Right atrium auricular region (tissue), 2 donors: ENCODE results near the gene PIK3R1. TPM values are rescaled to one million over a fixed set of nuclear protein-coding genes. Genes with fewer than 3 reads are reported as not detected.

Experiments used
- DNase-seq: peaks from one replicate; pipeline ENCODE4 v3.0.0-alpha.2; 2019; ENCODE audit warnings: low spot score
- H3K27ac ChIP-seq, 2 donors: fragments of 200-600 bp; sonication (generic); 1 replicate in 1 of 2; 2 replicates in 1 of 2; pipeline ENCODE4 v1.5.1; 2016 to 2019
- H3K27me3 ChIP-seq, 2 donors: fragments of 200-600 bp; sonication (generic); one replicate each; pipeline versions ENCODE4 v1.5.1 to v1.6.0; 2017 to 2019
- H3K36me3 ChIP-seq: fragments of 200-600 bp; sonication (generic); one replicate; pipeline ENCODE4 v1.5.1; 2016
- H3K4me1 ChIP-seq, 2 donors: fragments of 200-600 bp; sonication (generic); one replicate each; pipeline versions ENCODE4 v1.5.1 to v1.6.0; 2017 to 2019
- H3K4me3 ChIP-seq, 2 donors: fragments of 200-600 bp; sonication (generic); 1 replicate in 1 of 2; 2 replicates in 1 of 2; pipeline ENCODE4 v1.5.1; 2017 to 2019; ENCODE audit warnings: mild to moderate bottlenecking in 1 of 2, moderate library complexity in 1 of 2
- H3K9me3 ChIP-seq, 2 donors: fragments of 200-600 bp; sonication (generic); one replicate each; pipeline ENCODE4 v1.5.1; 2019
- CTCF ChIP-seq, 2 donors: fragments of 200-600 bp; sonication (generic); IDR thresholded peaks; one replicate each; pipeline ENCODE4 v1.5.1; 2019; ENCODE audit warnings: antibody characterized with exemption in 2 of 2
- total RNA-seq, 2 donors: library from RNA; depleted of rRNA; stranded (reverse); fragments of >200 nt; gene quantifications; one replicate each; pipeline ENCODE4 v1.1.0, GENCODE V29; 2016

The PIK3R1 gene
- total RNA-seq, 2 donors from 2014 or later, result 87.0 to 91.1 TPM

GRCh38 chr5:68219161-68219816 lies 3.7 kb downstream of the PIK3R1 start:
- TF ChIP-seq CTCF (IDR thresholded peaks at IDR 0.05), result no peak
- H3K27me3 ChIP-seq, result no peaks in the 10 kb centered on the region
- peak overlapping the region; percentile 29 to 98 for H3K27ac ChIP-seq
- DNase-seq, result no peak
- H3K4me3 ChIP-seq, result peak overlapping the region; percentile 93 to 96
- peaks cover 0 to 9% of the 10 kb centered on the region in 2 donors for H3K9me3 ChIP-seq
- H3K36me3 ChIP-seq, result no peaks in the 10 kb centered on the region
- H3K4me1 ChIP-seq, result peaks cover 0 to 49% of the 10 kb centered on the region in 2 donors

GRCh38 chr5:68220260-68220659 lies 4.7 kb downstream of the PIK3R1 start:
- no peaks in the 10 kb centered on the region for H3K27me3 ChIP-seq
- peaks cover 0 to 9% of the 10 kb centered on the region in 2 donors for H3K9me3 ChIP-seq
- H3K4me3 ChIP-seq, result no peak overlapping the region
- TF ChIP-seq CTCF (IDR thresholded peaks at IDR 0.05), result no peak
- no peak for DNase-seq
- no peak overlapping the region for H3K27ac ChIP-seq
- H3K36me3 ChIP-seq, result no peaks in the 10 kb centered on the region
- peaks cover 0 to 55% of the 10 kb centered on the region in 2 donors for H3K4me1 ChIP-seq

GRCh38 chr5:68220914-68221313 lies 5.4 kb downstream of the PIK3R1 start:
- DNase-seq, result no peak
- Histone ChIP-seq H3K27me3 (no peaks in the 10 kb centered on the region), H3K36me3 (no peaks in the 10 kb centered on the region), H3K9me3 (peaks cover 0 to 9% of the 10 kb centered on the region in 2 donors), H3K4me3 (no peak overlapping the region), H3K4me1 (peaks cover 0 to 62% of the 10 kb centered on the region in 2 donors), H3K27ac (no peak overlapping the region)
- TF ChIP-seq CTCF (IDR thresholded peaks at IDR 0.05), result no peak

DNA sequence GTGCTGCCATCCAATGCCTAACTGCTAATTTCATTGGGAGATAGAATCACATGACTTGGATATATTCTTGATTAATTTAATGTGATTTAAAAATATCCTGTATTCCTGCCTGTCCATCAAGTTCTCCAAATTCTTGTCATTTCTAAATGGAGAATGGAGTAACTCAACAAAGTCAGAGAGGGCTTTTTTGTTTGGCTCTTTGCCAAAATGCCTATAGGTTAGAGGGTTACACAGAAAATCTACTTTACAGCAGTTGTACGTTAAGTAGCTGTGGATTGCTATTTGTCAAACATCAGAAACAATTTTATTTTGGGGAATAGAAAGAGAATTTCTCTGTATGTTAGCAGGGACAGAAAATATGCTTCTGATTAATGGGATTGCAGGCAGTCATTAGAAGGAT lies 5.9 kb downstream of the PIK3R1 start:
- TF ChIP-seq CTCF (IDR thresholded peaks at IDR 0.05), result no peak
- no peak overlapping the region for H3K27ac ChIP-seq
- H3K4me3 ChIP-seq, result no peak overlapping the region

GRCh38 chr5:68222310-68222709 lies 6.8 kb downstream of the PIK3R1 start:
- no peak overlapping the region for H3K4me3 ChIP-seq
- H3K27ac ChIP-seq, result peak overlapping the region in 1 of 2 donors; percentile 15
- H3K27me3 ChIP-seq, result no peaks in the 10 kb centered on the region
- peaks cover 11% of the 10 kb centered on the region for H3K36me3 ChIP-seq
- H3K9me3 ChIP-seq, result peaks cover 0 to 9% of the 10 kb centered on the region in 2 donors
- peaks cover 0 to 72% of the 10 kb centered on the region in 2 donors for H3K4me1 ChIP-seq
- no peak for DNase-seq
- TF ChIP-seq CTCF (IDR thresholded peaks at IDR 0.05), result no peak

More for the DNA sequence above, 5.9 kb downstream of the PIK3R1 start:
- peaks cover 0 to 9% of the 10 kb centered on the region in 2 donors for H3K9me3 ChIP-seq
- H3K4me1 ChIP-seq, result peaks cover 0 to 67% of the 10 kb centered on the region in 2 donors
- DNase-seq, result no peak
- H3K36me3 ChIP-seq, result peaks cover 3% of the 10 kb centered on the region
- no peaks in the 10 kb centered on the region for H3K27me3 ChIP-seq
